Activated CD4-positive, alpha-beta memory T cell treated with anti-CD3 and anti-CD28 coated beads, Interleukin-2, amount 10 ng/mL, durations not matched to agents 7 days and 5 days (primary cell): Measurements from ENCODE around the gene THY1. TPM values are rescaled to one million over a fixed set of nuclear protein-coding genes. Genes with fewer than 3 reads are reported as not detected.
A peak's percentile ranks its signal among the peaks of the same experiment; 100 is the strongest.
"Not testable (repeated sequence)": the region's sequence is repeated elsewhere in the genome, so short reads cannot be mapped to it uniquely, and the experiment has no call there.

Source experiments
- CTCF ChIA-PET: fragments of 350-600 bp; sonication (Branson Sonifier 250); formaldehyde crosslinking; loops from one replicate; lab custom pipeline; 2021; ENCODE audit warnings: antibody characterized with exemption, inconsistent platforms; lab: Charles Lee
- POLR2A ChIA-PET: fragments of 350-600 bp; sonication (Branson Sonifier 250); formaldehyde crosslinking; loops from one replicate; lab custom pipeline; 2021; ENCODE audit warnings: antibody characterized with exemption; lab: Charles Lee
- DNase-seq: peaks from one replicate; pipeline ENCODE4 v3.0.0-alpha.2; 2020
- H3K27ac Mint-ChIP-seq: one replicate; pipeline ENCODE4 v1.8.0; 2021; ENCODE audit warnings: mild to moderate bottlenecking, mixed read lengths
- H3K27me3 Mint-ChIP-seq: one replicate; pipeline ENCODE4 v1.8.0; 2021; ENCODE audit warnings: mixed read lengths
- H3K36me3 Mint-ChIP-seq: one replicate; pipeline ENCODE4 v1.8.0; 2021; ENCODE audit warnings: low read depth, mixed read lengths
- H3K4me1 Mint-ChIP-seq: one replicate; pipeline ENCODE4 v1.8.0; 2021; ENCODE audit warnings: mixed read lengths
- H3K4me3 Mint-ChIP-seq: one replicate; pipeline ENCODE4 v1.8.0; 2021; ENCODE audit warnings: mild to moderate bottlenecking, mixed read lengths
- H3K9me3 Mint-ChIP-seq: one replicate; pipeline ENCODE4 v1.8.0; 2021; ENCODE audit warnings: mixed read lengths
- total RNA-seq, 2 experiments: library from RNA; stranded (reverse); gene quantifications; one replicate each; pipeline ENCODE4 v1.2.3, GENCODE V29; 2021

THY1 gene
- total RNA-seq, result 1 to 10 TPM; 1.3 to 2.0 TPM

DNA sequence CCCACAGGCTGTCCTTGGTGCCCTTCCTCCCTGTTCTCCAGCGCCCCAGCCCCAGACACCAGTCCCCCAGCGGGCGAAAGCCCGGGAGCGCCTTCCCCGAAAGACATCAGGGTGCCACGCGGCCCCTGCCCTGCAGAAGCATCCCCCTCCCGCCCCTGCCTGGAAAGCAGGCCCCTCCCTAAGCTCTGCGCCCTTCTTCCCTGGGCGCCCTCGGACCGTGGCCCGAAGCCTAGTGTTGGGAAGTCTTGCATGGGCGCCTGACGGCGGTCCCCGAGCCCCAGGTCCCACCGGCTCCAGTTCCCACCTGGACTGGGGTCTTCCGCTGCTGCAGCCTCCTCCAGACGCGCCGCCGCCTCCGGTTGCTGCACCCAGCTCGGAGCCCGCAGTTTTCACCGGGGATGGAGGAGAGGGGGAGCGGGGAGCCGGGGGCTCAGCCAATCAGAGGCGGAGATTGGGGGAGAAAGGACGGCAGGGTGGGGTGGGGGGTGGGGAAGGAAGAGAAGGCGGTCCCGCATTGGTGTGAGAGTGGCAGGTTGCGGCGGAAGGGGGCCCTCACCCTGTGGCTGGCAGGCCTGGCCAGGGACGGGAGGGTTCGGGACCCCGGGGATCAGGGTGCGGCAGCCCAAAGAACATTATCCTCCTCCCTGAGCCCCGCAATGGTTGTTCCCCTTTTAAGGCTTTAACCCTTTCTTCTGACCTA lies at the start of gene THY1:
Gene THY1, minus strand, starts transcription at position 364 of the 700 bp plus-strand sequence. CDS start 2,267 bp downstream, outside the sequence.
- CTCF ChIA-PET, result interaction anchor here (0.7 kb wide), 1 partner anchor 55 kb away, joined by 5 read pairs; no protein-coding TSS in a partner anchor
- Mint-ChIP-seq H3K9me3 (no peaks in the 10 kb centered on the region), H3K4me1 (peaks cover 27% of the 10 kb centered on the region), H3K27me3 (peaks cover 43% of the 10 kb centered on the region), H3K36me3 (no peaks in the 10 kb centered on the region), H3K4me3 (peak within 1 kb of the TSS; percentile 38), H3K27ac (no peak within 1 kb of the TSS)
- DNase-seq, result no peak
- POLR2A ChIA-PET, result no interaction called here

DNA sequence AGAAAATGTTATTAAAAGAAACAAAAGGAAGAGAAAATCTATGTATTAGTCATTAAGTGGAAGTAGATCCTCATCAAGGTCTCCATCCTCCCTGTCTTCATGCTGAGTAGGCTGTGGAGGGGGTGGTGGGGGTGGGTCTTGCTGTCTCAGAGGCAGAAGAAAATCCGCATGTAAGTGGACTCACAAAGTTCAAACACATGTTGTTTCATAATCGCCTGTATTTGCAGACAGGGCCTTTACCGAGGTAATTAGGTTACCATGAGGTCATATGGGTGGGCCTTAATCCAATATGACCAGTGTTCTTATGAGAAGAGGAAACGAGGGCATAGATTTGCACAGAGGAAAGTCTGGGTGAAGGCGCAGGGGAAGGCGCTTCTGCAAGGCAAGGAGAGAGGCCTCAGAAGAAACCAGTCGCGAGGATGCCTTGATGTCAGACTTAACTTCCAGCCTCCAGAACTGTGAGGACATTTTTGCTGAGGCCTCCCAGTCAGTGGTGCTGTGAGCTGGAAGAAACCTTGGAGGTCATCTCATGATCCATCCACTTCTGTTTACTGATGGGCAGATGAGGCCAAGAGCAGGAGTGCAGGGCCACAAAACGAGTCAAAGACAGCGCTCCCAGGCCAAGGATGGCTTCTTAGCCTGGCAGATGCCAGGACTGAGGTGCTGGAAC lies 49.3 kb upstream of the THY1 start:
- DNase-seq, result no peak
- H3K36me3 Mint-ChIP-seq, result no peaks in the 10 kb centered on the region
- CTCF ChIA-PET, result interaction anchor here (1.1 kb wide), 1 partner anchor 116 kb away, joined by 6 read pairs; no protein-coding TSS in a partner anchor

DNA sequence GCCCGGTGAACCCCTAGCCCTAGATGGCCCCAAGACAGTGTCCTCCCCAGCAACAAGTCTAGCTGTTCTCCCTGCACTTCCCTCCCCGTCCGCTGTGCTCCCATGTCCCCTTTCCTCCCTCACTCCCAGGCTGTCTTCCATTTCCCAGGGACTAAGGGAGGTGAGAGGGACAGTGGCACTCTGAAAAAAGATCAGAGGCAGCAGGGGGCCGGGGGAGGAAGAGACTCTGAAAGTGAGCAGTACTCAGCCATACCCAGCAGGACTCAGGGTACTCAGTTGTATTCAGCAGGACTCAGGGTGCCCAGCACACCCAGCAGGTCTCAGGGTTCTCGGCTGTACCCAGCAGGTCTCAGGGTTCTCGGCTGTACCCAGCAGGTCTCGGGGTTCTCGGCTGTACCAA lies 48.4 kb upstream of the THY1 start:
- no peak overlapping the region for H3K4me3 Mint-ChIP-seq
- H3K4me1 Mint-ChIP-seq, result no peaks in the 10 kb centered on the region
- H3K36me3 Mint-ChIP-seq, result no peaks in the 10 kb centered on the region
- DNase-seq, result no peak
- H3K9me3 Mint-ChIP-seq, result no peaks in the 10 kb centered on the region
- H3K27ac Mint-ChIP-seq, result no peak overlapping the region
- H3K27me3 Mint-ChIP-seq, result peaks cover 30% of the 10 kb centered on the region
- ChIA-PET CTCF (interaction anchor here (1.1 kb wide), 1 partner anchor 115 kb away, joined by 6 read pairs; no protein-coding TSS in a partner anchor), POLR2A (no interaction called here)

More for the DNA sequence above, 49.3 kb upstream of the THY1 start:
- H3K4me1 Mint-ChIP-seq, result no peaks in the 10 kb centered on the region
- POLR2A ChIA-PET, result no interaction called here
- no peak overlapping the region for H3K27ac Mint-ChIP-seq
- H3K4me3 Mint-ChIP-seq, result no peak overlapping the region
- no peaks in the 10 kb centered on the region for H3K9me3 Mint-ChIP-seq
- H3K27me3 Mint-ChIP-seq, result peaks cover 24% of the 10 kb centered on the region

DNA sequence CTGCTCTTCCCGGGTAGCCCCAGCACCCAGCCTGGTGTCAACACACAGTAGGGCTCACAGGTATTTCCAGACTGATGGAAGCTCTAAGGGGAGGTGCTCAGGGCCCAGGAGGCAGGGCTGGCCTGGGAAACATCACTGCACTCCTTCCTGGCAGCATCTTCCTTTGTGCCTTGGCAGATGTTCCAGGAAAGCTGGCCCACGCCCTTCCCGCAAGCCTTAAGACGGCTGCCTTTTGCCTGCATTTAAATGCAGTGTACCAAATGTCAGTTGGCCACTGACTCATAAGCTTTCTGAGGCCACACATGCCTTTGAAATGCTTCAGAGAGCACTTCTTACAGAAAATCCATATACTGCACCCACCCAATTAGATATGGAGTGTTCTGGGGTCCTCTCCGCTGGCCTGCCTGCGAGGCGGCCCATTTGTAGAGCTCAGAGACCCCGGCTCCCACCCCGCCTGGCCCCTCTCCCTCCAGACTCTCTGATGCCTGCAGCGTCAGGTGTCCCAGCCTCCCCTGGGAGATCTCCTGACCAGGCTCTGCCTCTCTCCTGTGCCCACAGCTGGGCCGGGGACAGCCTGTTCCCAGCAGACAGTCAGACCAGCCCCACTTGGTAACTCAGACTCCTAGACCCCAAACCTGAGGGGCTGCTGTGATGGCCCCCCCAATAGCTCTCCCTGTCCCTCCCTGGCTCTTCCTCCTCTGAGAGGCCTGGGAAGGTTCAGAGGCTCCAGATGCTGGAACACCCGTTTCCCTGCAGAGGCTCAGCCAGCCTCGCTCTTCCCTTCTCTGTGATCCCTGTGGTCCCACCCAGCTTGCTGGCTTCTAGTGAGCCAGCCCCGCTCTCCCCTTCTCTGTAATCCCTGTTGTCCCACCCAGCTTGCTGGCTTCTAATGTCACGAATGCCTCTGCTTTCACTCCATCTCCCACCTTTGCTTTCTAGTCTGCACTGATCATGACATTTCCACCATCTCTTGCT lies 47.6 kb upstream of the THY1 start:
- H3K36me3 Mint-ChIP-seq, result no peaks in the 10 kb centered on the region
- ChIA-PET POLR2A (no interaction called here), CTCF (no interaction called here)
- no peak overlapping the region for H3K27ac Mint-ChIP-seq
- DNase-seq, result no peak
- H3K9me3 Mint-ChIP-seq, result no peaks in the 10 kb centered on the region
- H3K4me3 Mint-ChIP-seq, result no peak overlapping the region
- no peaks in the 10 kb centered on the region for H3K4me1 Mint-ChIP-seq
- H3K27me3 Mint-ChIP-seq, result peaks cover 31% of the 10 kb centered on the region

DNA sequence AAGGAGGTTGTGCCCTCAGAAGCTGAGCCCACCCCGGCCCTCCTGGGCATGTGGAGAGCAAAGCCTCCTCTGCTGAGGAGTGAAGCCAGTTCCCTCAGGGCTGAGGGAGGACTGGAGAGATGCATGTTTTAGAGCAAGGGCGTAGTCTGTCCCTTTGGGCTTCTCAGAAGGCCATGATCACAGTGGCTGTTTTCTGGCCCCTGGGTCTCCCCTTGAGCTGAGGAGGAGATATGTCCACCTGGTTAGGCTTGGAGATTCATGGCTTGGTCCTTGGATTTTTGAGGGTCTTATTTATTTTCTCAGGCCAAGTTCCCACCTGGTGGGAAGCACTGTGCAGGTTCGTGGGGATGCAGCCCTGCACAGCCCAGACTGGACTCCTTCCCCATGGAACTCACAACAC lies 46.5 kb upstream of the THY1 start:
- ChIA-PET CTCF (no interaction called here), POLR2A (no interaction called here)
- no peak for DNase-seq
- H3K4me3 Mint-ChIP-seq, result no peak overlapping the region
- no peaks in the 10 kb centered on the region for H3K9me3 Mint-ChIP-seq
- H3K36me3 Mint-ChIP-seq, result no peaks in the 10 kb centered on the region
- no peaks in the 10 kb centered on the region for H3K4me1 Mint-ChIP-seq
- no peak overlapping the region for H3K27ac Mint-ChIP-seq
- peaks cover 42% of the 10 kb centered on the region for H3K27me3 Mint-ChIP-seq

DNA sequence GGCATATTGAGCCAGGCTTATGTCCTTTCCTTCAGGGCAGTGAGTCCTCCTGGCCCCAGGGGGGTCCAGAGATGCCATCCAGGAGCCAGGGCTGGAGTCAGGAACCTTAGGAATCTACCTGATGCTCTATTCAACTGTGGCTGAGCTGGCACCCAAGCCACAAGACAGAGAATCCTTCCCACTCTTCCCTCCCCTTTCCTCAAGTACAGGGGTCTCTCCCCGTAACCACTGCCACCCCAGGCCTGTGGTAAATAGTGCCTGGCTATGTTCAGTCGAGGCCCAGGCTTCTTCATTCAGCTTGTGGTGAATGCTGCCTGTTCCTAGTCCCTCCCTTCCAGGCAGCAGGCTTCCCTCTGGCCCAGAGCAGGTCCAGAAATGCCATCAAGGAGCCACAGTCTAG lies 45.5 kb upstream of the THY1 start:
- DNase-seq, result no peak
- Mint-ChIP-seq H3K27ac (no peak overlapping the region), H3K4me3 (no peak overlapping the region), H3K36me3 (no peaks in the 10 kb centered on the region), H3K9me3 (no peaks in the 10 kb centered on the region), H3K4me1 (no peaks in the 10 kb centered on the region), H3K27me3 (peaks cover 52% of the 10 kb centered on the region)
- POLR2A ChIA-PET, result no interaction called here
- CTCF ChIA-PET, result interaction anchor here (1.4 kb wide), 1 partner anchor 112 kb away, joined by 5 read pairs; no protein-coding TSS in a partner anchor

DNA sequence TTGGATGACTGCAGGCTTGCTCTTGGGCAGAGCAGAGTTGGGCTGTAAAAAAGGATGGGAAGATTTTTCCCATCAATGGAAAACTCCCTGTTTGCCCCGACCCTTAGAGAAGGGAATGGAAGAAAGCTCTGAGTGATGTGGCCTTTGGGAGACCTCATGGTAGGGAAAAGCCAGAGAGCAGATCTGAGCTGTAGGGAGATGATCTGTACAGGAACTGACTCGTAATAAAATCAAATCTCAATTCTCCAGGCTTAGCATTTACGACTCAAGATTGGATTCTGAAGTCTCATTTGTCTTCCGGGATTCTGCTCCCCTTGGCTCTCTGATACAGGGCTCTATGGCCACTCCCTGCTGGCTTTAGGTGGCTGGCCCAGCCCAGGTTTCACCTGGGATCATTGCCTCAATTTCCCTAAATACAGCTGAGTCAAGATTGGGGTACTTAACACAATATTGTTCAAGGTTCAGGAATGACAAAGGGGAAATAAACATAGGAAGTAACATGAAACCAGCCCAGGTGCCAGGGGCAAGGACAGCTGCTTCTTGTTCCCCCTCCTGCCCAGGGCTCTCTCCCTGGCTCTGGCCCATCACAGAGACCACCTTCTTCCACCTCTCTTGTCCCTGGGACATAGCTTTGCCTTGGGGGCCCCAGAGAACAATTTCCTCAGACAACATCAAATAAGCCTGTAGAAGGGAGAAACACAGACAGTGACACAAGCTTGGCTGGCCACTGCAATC lies 38.4 kb upstream of the THY1 start:
- no peak overlapping the region for H3K27ac Mint-ChIP-seq
- ChIA-PET CTCF (interaction anchor here (1.3 kb wide), 1 partner anchor 13 kb away, joined by 4 read pairs; no protein-coding TSS in a partner anchor), POLR2A (no interaction called here)
- no peak for DNase-seq
- H3K27me3 Mint-ChIP-seq, result peaks cover 49% of the 10 kb centered on the region
- peaks cover 2% of the 10 kb centered on the region for H3K4me1 Mint-ChIP-seq
- H3K9me3 Mint-ChIP-seq, result no peaks in the 10 kb centered on the region
- H3K4me3 Mint-ChIP-seq, result no peak overlapping the region
- H3K36me3 Mint-ChIP-seq, result no peaks in the 10 kb centered on the region

DNA sequence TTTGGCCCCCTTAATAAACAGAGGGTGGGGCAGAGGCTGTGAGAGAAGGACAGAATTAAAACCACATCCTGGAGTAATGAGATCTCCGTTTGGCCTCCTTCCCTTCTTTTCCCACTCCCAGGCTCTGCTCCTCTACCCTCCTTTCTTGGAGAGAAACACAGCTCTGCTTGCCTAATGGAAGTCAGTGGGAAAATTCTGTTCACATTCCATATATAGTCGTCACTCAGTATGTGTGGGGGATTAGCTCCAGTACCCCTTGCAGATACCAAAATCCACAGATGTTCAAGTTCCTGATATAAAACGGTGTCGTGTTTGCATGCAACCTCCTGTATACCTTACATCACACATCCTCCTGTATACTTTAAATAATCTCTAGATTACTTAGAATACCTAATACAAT lies 37.6 kb upstream of the THY1 start:
- DNase-seq, result no peak
- CTCF ChIA-PET, result no interaction called here
- H3K4me3 Mint-ChIP-seq, result no peak overlapping the region
- H3K27ac Mint-ChIP-seq, result no peak overlapping the region
- POLR2A ChIA-PET, result no interaction called here
- H3K4me1 Mint-ChIP-seq, result peaks cover 2% of the 10 kb centered on the region
- no peaks in the 10 kb centered on the region for H3K9me3 Mint-ChIP-seq
- H3K27me3 Mint-ChIP-seq, result peaks cover 43% of the 10 kb centered on the region
- no peaks in the 10 kb centered on the region for H3K36me3 Mint-ChIP-seq

DNA sequence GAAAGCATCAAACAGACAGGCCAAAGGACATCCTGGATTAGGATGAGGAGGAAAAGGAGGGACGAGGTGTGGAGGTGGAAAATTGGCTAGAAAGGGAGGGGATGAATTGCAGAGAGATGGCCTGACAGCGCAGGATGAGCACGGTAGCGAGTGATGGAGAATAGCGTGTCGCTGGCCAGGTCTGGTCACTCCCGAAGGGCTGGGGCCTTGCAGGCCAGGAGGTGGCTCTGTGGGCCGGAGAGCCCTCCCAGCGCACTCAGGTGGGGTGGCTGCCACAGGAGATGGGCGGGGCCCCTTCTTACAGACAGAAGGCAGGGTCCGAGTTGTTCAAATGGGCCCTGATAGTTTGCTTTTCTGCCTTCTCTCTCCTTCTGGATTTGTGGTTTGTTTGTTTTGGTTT lies 37.1 kb upstream of the THY1 start:
- Mint-ChIP-seq H3K4me1 (peaks cover 2% of the 10 kb centered on the region), H3K9me3 (no peaks in the 10 kb centered on the region), H3K27ac (no peak overlapping the region), H3K36me3 (no peaks in the 10 kb centered on the region), H3K27me3 (peaks cover 41% of the 10 kb centered on the region), H3K4me3 (no peak overlapping the region)
- CTCF ChIA-PET, result no interaction called here
- POLR2A ChIA-PET, result no interaction called here
- no peak for DNase-seq

DNA sequence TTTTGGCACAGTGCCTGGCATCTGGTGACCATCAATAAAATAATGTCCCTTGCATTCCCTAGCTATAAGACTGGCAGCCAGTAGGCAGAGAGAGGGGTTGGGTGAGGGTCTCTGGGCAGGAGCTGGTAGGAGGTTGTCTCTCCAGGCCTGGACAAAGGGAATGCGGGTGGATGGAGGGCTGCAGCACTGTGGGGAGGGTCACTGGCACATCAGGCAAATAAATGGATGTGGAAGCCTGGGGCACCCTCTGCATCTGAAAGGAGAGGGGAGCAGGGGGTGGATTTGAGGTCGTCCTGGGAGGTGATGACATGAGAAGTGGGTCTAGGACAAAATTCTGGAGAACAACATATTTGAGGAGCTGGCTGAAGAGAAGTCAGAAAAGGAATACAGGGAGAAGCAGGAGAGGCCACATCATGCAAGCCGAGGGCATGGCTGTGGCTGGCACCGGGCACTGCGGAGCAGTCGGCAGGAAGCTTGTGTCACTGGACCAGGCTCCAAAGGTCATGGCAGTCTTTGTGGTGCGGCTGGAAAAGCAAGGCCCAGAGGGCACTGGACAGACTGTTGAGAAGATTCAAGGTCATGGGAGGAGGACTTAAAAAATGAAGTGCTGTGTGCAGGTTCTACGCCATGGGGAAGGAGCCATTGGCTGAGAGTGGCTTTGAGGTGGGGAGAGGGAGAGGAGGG lies 36.5 kb upstream of the THY1 start:
- DNase-seq, result no peak
- Mint-ChIP-seq H3K9me3 (no peaks in the 10 kb centered on the region), H3K27ac (no peak overlapping the region), H3K4me3 (no peak overlapping the region), H3K36me3 (no peaks in the 10 kb centered on the region), H3K4me1 (peaks cover 2% of the 10 kb centered on the region), H3K27me3 (peaks cover 34% of the 10 kb centered on the region)
- ChIA-PET POLR2A (no interaction called here), CTCF (interaction anchor here (0.7 to 1.1 kb wide), 2 partner anchors 7 to 15 kb away, joined by 3 to 4 read pairs; no protein-coding TSS in a partner anchor)

DNA sequence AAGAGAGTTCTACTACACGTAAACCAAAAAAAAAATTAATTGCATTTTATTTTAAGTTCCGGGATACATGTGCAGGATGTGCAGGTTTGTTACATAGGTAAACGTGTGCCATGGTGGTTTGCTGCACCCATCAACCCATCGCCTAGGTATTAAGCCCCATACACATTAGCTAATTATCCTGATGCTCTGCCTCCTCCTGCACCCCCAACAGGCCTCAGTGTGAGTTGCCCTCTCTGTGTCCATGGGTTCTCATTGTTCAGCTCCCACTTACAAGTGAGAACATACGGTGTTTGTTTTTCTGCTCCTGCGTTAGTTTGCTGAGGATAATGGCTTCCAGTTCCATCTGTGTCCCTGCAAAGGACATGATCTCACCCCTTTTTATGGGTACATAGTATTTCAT lies 32.7 kb upstream of the THY1 start:
- POLR2A ChIA-PET, H3K9me3 Mint-ChIP-seq, H3K36me3 Mint-ChIP-seq, H3K27ac Mint-ChIP-seq, DNase-seq, H3K4me1 Mint-ChIP-seq, H3K4me3 Mint-ChIP-seq, CTCF ChIA-PET: not testable (repeated sequence)
- H3K27me3 Mint-ChIP-seq, result peaks cover 31% of the 10 kb centered on the region

DNA sequence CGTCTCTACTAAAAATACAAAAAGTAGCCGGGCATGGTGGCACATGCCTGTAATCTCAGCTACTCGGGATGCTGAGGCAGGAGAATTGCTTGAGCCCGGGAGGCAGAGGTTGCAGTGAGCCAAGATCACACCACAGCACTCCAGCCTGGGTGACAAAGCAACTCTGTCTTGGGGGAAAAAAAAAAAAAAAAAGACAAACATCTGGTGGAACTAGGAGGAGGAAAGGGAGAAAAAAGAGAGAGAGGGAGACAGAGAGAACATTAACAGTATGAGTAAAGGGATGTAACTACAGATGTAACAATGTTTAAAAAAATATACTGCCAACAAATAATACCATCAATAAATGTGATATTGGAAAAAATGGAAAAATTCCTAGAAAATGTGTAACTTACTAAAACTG lies 32.3 kb upstream of the THY1 start:
- DNase-seq, POLR2A ChIA-PET, H3K36me3 Mint-ChIP-seq, H3K27ac Mint-ChIP-seq, H3K4me1 Mint-ChIP-seq, H3K4me3 Mint-ChIP-seq, CTCF ChIA-PET, H3K9me3 Mint-ChIP-seq: not testable (repeated sequence)
- peaks cover 31% of the 10 kb centered on the region for H3K27me3 Mint-ChIP-seq
